Gastroesophageal sphincter (tissue), 3 donors: Measurements from ENCODE around the gene SHISA9.

Experiments used
- EP300 ChIP-seq: sonication (generic); formaldehyde crosslinking; IDR thresholded peaks from one replicate; pipeline ENCODE4 v1.6.1; 2017; ENCODE audit warnings: antibody characterized with exemption, mild to moderate bottlenecking
- POLR2A ChIP-seq, 2 donors: fragments of 450-650 bp; IDR thresholded peaks; one replicate each; pipeline ENCODE4 v1.6.1; 2017; ENCODE audit warnings: antibody characterized with exemption in 2 of 2, mild to moderate bottlenecking in 2 of 2, moderate library complexity in 1 of 2
- POLR2AphosphoS5 ChIP-seq: sonication (generic); formaldehyde crosslinking; IDR thresholded peaks from one replicate; pipeline ENCODE4 v1.6.1; 2017; ENCODE audit warnings: antibody characterized with exemption
- TF ChIP-seq, protein P1 (sequence below), 4 experiments: fragments of 200-600 bp in 2 of 4; fragments of 450-650 bp in 2 of 4; sonication (generic) in 1 of 4; IDR thresholded peaks; one replicate each; pipeline ENCODE4 v1.5.1; 2017 to 2019; ENCODE audit warnings: antibody characterized with exemption in 4 of 4, mild to moderate bottlenecking in 2 of 4, moderate library complexity in 2 of 4

DNA sequence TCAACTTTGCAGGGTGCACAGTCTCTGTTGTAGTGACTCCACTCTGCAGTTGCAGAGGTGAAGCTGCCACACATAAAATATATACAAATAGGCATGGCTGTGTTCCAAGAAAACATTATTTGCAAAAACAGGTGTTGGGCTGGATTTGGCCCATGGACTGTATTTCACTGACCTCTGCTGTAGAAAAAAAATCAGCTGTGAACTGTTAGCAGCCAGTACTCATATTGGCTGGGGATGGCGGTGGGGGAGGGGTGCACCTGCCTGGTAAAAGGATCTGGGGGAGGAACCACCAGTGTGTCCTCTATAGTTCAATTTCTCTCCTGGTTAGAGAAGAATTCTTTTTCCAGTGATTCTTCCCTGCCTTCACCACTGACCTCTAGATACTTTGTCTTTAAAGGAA lies 50.0 kb downstream of the SHISA9 start:
- TF ChIP-seq, protein P1, sequence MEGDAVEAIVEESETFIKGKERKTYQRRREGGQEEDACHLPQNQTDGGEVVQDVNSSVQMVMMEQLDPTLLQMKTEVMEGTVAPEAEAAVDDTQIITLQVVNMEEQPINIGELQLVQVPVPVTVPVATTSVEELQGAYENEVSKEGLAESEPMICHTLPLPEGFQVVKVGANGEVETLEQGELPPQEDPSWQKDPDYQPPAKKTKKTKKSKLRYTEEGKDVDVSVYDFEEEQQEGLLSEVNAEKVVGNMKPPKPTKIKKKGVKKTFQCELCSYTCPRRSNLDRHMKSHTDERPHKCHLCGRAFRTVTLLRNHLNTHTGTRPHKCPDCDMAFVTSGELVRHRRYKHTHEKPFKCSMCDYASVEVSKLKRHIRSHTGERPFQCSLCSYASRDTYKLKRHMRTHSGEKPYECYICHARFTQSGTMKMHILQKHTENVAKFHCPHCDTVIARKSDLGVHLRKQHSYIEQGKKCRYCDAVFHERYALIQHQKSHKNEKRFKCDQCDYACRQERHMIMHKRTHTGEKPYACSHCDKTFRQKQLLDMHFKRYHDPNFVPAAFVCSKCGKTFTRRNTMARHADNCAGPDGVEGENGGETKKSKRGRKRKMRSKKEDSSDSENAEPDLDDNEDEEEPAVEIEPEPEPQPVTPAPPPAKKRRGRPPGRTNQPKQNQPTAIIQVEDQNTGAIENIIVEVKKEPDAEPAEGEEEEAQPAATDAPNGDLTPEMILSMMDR (IDR thresholded peaks at IDR 0.05) = no peak
- TF ChIP-seq POLR2A (IDR thresholded peaks at IDR 0.05) (no peak), POLR2AphosphoS5 (no peak), EP300 (no peak)
